ENCODE results near the gene MGAT4B. TPM values are rescaled to one million over a fixed set of nuclear protein-coding genes. Genes with fewer than 3 reads are reported as not detected.
A peak's percentile ranks its signal among the peaks of the same experiment; 100 is the strongest.

The MGAT4B gene
- total and polyA plus RNA-seq, 2 of the 13 experiments (the other 11 are each of a cell fraction or from before 2014, with no cell fraction given) = 93.5 to 130 TPM

DNA sequence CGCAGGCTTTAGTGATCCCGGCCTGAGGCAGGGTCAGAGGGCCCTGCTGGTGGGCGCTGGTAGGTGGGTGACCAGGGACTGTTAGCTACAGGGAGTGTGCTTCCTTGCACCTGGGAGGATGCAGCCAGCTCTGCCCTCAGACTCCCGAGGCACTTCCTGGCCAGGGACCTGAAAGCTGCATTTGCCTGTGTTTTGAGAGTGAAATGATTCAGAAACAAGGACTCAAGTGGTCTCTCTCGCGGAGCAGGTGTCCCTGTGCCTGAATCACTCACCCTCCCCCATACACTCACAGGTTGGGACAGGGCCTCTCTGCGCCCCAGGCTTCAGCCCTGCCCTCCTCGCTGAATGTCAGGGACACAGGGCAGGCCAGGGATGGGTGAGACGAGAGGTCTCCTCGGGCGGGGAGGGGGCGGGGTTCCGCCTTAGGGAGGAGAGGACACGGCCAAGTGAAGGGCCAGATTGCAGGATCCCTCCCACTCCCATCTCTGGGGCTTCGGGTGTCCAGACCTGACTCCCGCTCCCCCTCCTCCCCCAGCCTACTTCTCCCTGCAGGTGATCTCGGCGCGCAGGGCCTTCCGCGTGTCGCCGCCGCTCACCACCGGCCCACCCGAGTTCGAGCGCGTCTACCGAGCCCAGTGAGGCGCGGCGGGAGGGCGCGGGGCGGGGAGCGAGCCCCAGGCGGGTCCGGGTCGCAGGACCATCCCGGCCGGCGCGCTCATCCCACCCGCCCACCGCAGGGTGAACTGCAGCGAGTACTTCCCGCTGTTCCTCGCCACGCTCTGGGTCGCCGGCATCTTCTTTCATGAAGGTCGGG is 11.4 kb downstream of the MGAT4B start (continued):
- no peak for TF ChIP-seq FOXA1 (IDR thresholded peaks at IDR 0.05)
- TF ChIP-seq FOXA1 (CRISPR knock-in tag; IDR thresholded peaks at IDR 0.05) = no peak
- no peak for TF ChIP-seq ZNF83 (CRISPR knock-in tag; IDR thresholded peaks at IDR 0.05; ENCODE audit: borderline replicate concordance)
- no peak for TF ChIP-seq RARG (CRISPR knock-in tag; IDR thresholded peaks at IDR 0.05; ENCODE audit: low read depth)
- TF ChIP-seq ZNF777 (CRISPR knock-in tag; IDR thresholded peaks at IDR 0.05) = no peak
- TF ChIP-seq CCDC6 (CRISPR knock-in tag; IDR thresholded peaks at IDR 0.05) = no peak
- no peak for TF ChIP-seq MTF1 (CRISPR knock-in tag; IDR thresholded peaks at IDR 0.05)
- no peak for TF ChIP-seq ZNF720 (CRISPR knock-in tag; IDR thresholded peaks at IDR 0.05)
- no peak for TF ChIP-seq ZNF737 (CRISPR knock-in tag; IDR thresholded peaks at IDR 0.05; ENCODE audit: borderline replicate concordance)
- peak; percentile 3; the same call in 1 of the 2 replicates for TF ChIP-seq POLR2G (IDR thresholded peaks at IDR 0.05; ENCODE audit: low read depth, low read length)
- TF ChIP-seq SNAPC2 (CRISPR knock-in tag; IDR thresholded peaks at IDR 0.05) = no peak
- TF ChIP-seq ZNF546 (CRISPR knock-in tag; conservative IDR thresholded peaks at IDR 0.05) = no peak
- TF ChIP-seq ZNF891 (CRISPR knock-in tag; IDR thresholded peaks at IDR 0.05) = no peak
- no peak for TF ChIP-seq ZNF773 (CRISPR knock-in tag; IDR thresholded peaks at IDR 0.05; ENCODE audit: borderline replicate concordance)
- TF ChIP-seq CCAR2 (optimal IDR thresholded peaks at IDR 0.05; ENCODE audit: low read depth, low read length) = no peak
- TF ChIP-seq ARNT2 (CRISPR knock-in tag; IDR thresholded peaks at IDR 0.05; ENCODE audit: low read depth) = no peak
- TF ChIP-seq CENPT (CRISPR knock-in tag; IDR thresholded peaks at IDR 0.05; ENCODE audit: low read depth) = no peak
- TF ChIP-seq THAP11 (CRISPR knock-in tag; IDR thresholded peaks at IDR 0.05) = no peak
- TF ChIP-seq, protein P1, sequence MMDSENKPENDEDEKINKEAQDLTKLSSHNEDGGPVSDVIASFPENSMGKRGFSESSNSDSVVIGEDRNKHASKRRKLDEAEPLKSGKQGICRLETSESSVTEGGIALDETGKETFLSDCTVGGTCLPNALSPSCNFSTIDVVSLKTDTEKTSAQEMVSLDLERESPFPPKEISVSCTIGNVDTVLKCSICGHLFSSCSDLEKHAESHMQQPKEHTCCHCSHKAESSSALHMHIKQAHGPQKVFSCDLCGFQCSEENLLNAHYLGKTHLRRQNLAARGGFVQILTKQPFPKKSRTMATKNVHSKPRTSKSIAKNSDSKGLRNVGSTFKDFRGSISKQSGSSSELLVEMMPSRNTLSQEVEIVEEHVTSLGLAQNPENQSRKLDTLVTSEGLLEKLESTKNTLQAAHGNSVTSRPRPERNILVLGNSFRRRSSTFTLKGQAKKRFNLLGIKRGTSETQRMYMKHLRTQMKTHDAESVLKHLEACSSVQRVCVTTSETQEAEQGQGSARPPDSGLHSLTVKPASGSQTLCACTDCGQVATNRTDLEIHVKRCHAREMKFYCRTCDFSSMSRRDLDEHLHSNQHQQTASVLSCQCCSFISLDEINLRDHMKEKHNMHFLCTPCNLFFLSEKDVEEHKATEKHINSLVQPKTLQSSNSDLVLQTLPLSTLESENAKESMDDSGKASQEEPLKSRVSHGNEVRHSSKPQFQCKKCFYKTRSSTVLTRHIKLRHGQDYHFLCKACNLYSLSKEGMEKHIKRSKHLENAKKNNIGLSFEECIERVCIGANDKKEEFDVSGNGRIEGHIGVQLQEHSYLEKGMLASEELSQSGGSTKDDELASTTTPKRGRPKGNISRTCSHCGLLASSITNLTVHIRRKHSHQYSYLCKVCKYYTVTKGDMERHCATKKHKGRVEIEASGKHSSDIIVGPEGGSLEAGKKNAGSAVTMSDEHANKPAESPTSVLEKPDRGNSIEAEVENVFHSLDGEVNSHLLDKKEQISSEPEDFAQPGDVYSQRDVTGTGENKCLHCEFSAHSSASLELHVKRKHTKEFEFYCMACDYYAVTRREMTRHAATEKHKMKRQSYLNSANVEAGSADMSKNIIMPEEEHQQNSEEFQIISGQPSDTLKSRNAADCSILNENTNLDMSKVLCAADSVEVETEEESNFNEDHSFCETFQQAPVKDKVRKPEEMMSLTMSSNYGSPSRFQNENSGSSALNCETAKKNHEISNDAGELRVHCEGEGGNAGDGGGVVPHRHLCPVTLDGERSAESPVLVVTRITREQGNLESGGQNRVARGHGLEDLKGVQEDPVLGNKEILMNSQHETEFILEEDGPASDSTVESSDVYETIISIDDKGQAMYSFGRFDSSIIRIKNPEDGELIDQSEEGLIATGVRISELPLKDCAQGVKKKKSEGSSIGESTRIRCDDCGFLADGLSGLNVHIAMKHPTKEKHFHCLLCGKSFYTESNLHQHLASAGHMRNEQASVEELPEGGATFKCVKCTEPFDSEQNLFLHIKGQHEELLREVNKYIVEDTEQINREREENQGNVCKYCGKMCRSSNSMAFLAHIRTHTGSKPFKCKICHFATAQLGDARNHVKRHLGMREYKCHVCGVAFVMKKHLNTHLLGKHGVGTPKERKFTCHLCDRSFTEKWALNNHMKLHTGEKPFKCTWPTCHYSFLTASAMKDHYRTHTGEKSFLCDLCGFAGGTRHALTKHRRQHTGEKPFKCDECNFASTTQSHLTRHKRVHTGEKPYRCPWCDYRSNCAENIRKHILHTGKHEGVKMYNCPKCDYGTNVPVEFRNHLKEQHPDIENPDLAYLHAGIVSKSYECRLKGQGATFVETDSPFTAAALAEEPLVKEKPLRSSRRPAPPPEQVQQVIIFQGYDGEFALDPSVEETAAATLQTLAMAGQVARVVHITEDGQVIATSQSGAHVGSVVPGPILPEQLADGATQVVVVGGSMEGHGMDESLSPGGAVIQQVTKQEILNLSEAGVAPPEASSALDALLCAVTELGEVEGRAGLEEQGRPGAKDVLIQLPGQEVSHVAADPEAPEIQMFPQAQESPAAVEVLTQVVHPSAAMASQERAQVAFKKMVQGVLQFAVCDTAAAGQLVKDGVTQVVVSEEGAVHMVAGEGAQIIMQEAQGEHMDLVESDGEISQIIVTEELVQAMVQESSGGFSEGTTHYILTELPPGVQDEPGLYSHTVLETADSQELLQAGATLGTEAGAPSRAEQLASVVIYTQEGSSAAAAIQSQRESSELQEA (CRISPR knock-in tag; IDR thresholded peaks at IDR 0.05; ENCODE audit: not compliant biosample characterization) = no peak
- TF ChIP-seq, protein P2, sequence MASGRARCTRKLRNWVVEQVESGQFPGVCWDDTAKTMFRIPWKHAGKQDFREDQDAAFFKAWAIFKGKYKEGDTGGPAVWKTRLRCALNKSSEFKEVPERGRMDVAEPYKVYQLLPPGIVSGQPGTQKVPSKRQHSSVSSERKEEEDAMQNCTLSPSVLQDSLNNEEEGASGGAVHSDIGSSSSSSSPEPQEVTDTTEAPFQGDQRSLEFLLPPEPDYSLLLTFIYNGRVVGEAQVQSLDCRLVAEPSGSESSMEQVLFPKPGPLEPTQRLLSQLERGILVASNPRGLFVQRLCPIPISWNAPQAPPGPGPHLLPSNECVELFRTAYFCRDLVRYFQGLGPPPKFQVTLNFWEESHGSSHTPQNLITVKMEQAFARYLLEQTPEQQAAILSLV (CRISPR knock-in tag; IDR thresholded peaks at IDR 0.05; ENCODE audit: borderline replicate concordance) = peak; percentile 48; the same call in 1 of the 2 replicates

Data from HepG2 (cell line).